ENCODE measurements around the gene FSTL1.

- TF ChIP-seq CTCF (IDR thresholded peaks at IDR 0.05) = no peak; the same call in 1 of the 2 replicates
- TF ChIP-seq EP300 (IDR thresholded peaks at IDR 0.05; ENCODE audit: borderline replicate concordance in 1 of 2, low read depth in 1 of 2, low read length in 1 of 2) = no peak
- no peak for TF ChIP-seq FOSL2 (IDR thresholded peaks at IDR 0.05; ENCODE audit: borderline replicate concordance, low read depth)
- TF ChIP-seq MXI1 (IDR thresholded peaks at IDR 0.05; ENCODE audit: low read depth, low read length) = no peak
- TF ChIP-seq TAF1 (IDR thresholded peaks at IDR 0.05; ENCODE audit: borderline replicate concordance, low read depth, low read length) = no peak
- no peak for TF ChIP-seq POLR2AphosphoS5 (IDR thresholded peaks at IDR 0.05; ENCODE audit: low read depth, low read length)
- no peak for TF ChIP-seq USF2 (IDR thresholded peaks at IDR 0.05; ENCODE audit: borderline replicate concordance, low read depth, low read length)
- no peak for TF ChIP-seq RAD21 (IDR thresholded peaks at IDR 0.05; ENCODE audit: low read length)
- no peak for TF ChIP-seq CHD2 (IDR thresholded peaks at IDR 0.05; ENCODE audit: low read length, partially characterized antibody)
- no peak for TF ChIP-seq TEAD4 (IDR thresholded peaks at IDR 0.05; ENCODE audit: borderline replicate concordance, insufficient read depth)
- TF ChIP-seq SIN3A (IDR thresholded peaks at IDR 0.05; ENCODE audit: borderline replicate concordance, low read depth, low read length) = no peak
Observed at GRCh38 chr3:120461416-120461815, 10.6 kb upstream of the FSTL1 start.

Data from SK-N-SH (cell line).